HG03565 (cell line): ENCODE data around the gene POP7.
A peak's percentile ranks its signal among the peaks of the same experiment; 100 is the strongest.
"Not testable (repeated sequence)": the region's sequence is repeated elsewhere in the genome, so short reads cannot be mapped to it uniquely, and the experiment has no call there.

ENCODE experiments used
- ATAC-seq: cut with Tn5 transposase; IDR thresholded peaks from one replicate; pipeline ENCODE4 v1.9.1; 2021; ENCODE audit warnings: mild to moderate bottlenecking, moderate library complexity; ENCODE audit not compliant: unreplicated experiment

The POP7 gene

GRCh38 chr7:100691676-100692577 lies 14.0 kb upstream of the POP7 start:
- no peak for ATAC-seq

DNA sequence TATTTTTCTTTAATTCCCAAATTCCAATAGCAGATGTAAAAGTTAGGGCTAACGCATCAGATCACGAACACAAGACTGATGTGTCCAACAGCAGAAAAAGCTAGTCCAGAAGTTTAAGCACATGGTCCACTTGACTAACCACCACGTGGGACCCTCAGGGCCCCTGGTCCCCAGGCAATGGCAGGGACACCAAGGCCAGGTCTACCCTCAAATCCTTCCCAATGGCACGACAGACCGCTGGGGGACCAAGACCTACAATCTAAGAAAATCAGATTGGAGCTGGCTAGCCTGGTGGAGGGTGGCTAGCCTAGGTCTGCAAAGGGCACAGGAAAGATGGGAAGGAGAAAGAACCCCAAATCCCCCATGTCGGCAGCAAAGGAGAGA lies 13.4 kb upstream of the POP7 start:
- ATAC-seq = no peak

GRCh38 chr7:100693312-100694097 lies 12.4 kb upstream of the POP7 start:
- no peak for ATAC-seq

DNA sequence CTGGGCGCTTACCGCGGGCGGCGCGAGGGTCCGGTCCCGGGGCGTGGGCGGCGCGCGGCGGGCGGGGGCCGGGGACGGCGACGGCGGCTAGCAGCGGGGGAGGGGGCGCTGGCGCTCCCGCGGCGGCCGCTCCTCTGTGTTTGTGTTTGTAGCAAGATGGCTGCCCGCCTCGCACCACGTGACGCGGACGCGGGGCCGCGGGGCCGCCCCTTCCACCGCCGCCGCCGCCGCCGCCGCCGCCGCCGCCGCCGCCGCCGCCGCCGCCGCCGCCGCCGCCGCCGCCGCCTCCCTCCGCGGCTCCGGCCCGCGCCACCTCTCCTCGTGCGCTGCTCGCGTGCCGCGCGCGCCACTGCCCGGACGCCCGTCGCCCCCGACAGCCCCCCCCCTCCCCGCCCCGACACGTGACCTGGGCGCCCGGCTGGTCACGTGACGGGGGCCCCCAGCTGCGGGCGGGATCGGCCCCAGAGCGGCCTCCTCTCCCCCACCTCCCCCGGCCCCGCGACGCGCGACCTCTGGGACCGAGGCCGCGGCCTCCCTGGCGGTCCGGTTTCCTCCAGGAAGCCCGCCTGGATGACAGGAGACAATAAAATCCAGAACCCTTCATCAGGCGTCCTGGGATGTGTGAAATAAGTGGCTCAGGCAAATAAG lies 11.7 kb upstream of the POP7 start, which contains the start of gene GIGYF1:
Gene GIGYF1, minus strand, starts transcription at position 153 of the 648 bp plus-strand sequence. CDS start 6,012 bp downstream, outside the sequence.
- no peak for ATAC-seq

DNA sequence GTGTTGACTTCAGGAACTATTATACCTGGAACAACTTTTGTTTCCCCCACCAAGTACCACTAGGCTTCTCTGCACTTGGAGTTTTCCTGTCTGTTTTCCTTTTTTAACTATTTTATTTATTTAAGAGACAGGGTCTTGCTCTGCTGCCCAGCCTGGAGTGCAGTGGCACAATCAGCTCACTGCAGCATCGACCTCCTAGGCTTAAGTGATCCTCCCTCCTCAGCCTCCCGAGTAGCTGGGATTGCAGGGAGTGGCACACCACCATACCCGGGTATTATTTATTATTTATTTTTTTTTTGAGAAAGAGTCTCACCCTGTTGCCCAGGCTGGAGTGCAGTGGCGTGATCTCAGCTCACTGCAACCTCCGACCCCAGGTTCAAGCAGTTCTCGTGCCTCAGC lies 9.8 kb upstream of the POP7 start:
- no peak for ATAC-seq

DNA sequence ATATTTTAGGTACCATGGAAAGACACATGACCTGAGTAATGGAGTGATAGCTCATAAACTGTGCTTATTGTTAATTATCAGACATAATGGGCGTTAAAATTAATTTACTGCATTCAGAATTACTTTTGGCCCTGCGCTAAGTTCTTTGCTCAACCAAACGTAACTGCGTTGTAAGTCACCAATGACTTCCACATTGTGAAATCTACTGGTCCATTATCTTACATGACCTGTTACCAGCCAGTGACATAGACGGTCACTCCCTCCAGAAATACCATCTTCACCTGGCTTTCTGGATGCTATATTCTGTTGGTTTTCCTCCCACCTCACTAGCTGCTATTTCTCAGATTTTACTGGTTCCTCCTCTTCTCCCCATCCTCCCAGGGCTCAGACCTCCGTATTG lies 6.9 kb upstream of the POP7 start:
- no peak for ATAC-seq

DNA sequence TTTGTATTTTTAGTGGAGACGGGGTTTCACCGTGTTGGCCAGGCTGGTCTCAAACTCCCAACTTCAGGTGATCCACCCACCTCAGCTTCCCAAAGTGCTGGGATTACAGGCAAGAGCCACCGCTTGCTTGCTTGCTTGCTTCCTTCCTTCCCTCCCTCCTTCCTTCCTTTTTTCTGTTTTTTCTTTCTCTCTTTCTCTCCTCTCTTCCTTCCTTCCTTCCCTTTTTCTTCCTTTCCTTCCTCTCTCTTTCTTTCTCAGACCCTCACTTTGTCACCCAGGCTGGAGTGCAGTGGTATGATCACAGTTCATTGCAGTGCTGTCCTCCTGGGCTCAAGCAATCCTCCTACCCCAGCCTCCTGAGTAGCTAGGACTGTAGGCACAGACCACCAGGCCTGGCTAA lies 4.8 kb upstream of the POP7 start:
- ATAC-seq = not testable (repeated sequence)

GRCh38 chr7:100705320-100705752 lies 585 bp upstream of the POP7 start:
- ATAC-seq = peak; percentile 42

GRCh38 chr7:100706672-100707311 lies 871 bp downstream of the POP7 start:
- no peak for ATAC-seq

GRCh38 chr7:100708395-100708794 lies 2.5 kb downstream of the POP7 start:
- no peak for ATAC-seq

GRCh38 chr7:100710452-100710851 lies 4.5 kb downstream of the POP7 start:
- ATAC-seq = no peak

- ATAC-seq = no peak
Measured at GRCh38 chr7:100711369-100711768, 5.4 kb downstream of the POP7 start.

DNA sequence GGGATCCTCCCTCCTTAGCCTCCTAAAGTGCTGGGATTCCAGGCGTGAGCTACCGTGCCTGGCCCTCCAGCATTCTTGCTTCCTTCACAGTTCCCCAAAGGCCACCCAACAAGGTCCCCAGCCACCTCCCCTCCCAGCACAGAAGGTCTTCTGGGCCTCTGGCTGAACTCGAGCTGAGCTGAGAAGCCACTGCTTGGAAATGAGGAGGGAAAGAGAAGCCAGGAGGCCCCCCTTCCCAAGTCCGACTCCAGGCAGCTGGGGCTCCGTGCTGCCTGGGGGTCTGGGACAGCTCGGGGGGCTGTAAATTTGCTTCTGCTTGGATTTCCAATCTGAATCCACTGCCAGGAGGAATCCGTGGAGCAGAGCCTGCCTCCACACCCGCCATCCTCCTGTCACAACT lies 8.8 kb downstream of the POP7 start:
- no peak for ATAC-seq

- not testable (repeated sequence) for ATAC-seq
Measured at GRCh38 chr7:100717073-100717472, 11.2 kb downstream of the POP7 start.

- no peak for ATAC-seq
Measured at GRCh38 chr7:100719523-100720278, 13.8 kb downstream of the POP7 start.

DNA sequence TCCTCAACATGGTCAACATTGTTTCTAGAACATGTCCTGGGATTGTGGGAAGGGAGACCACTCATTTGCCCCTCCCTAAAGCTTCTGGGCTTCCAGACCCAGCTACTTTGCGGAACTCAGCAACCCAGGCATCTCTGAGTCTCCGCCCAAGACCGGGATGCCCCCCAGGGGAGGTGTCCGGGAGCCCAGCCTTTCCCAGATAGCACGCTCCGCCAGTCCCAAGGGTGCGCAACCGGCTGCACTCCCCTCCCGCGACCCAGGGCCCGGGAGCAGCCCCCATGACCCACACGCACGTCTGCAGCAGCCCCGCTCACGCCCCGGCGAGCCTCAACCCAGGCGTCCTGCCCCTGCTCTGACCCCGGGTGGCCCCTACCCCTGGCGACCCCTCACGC lies 14.4 kb downstream of the POP7 start, which contains the start of gene EPO:
Gene EPO, plus strand, starts transcription at position 190 of the 392 bp plus-strand sequence. CDS start 513 bp downstream, outside the sequence.
- no peak for ATAC-seq

GRCh38 chr7:100720671-100721504 lies 15.0 kb downstream of the POP7 start:
- no peak for ATAC-seq

DNA sequence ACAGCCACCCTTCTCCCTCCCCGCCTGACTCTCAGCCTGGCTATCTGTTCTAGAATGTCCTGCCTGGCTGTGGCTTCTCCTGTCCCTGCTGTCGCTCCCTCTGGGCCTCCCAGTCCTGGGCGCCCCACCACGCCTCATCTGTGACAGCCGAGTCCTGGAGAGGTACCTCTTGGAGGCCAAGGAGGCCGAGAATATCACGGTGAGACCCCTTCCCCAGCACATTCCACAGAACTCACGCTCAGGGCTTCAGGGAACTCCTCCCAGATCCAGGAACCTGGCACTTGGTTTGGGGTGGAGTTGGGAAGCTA lies 15.5 kb downstream of the POP7 start:
- ATAC-seq = no peak

DNA sequence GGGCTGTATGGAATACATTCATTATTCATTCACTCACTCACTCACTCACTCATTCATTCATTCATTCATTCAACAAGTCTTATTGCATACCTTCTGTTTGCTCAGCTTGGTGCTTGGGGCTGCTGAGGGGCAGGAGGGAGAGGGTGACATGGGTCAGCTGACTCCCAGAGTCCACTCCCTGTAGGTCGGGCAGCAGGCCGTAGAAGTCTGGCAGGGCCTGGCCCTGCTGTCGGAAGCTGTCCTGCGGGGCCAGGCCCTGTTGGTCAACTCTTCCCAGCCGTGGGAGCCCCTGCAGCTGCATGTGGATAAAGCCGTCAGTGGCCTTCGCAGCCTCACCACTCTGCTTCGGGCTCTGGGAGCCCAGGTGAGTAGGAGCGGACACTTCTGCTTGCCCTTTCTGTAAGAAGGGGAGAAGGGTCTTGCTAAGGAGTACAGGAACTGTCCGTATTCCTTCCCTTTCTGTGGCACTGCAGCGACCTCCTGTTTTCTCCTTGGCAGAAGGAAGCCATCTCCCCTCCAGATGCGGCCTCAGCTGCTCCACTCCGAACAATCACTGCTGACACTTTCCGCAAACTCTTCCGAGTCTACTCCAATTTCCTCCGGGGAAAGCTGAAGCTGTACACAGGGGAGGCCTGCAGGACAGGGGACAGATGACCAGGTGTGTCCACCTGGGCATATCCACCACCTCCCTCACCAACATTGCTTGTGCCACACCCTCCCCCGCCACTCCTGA lies 16.7 kb downstream of the POP7 start:
- ATAC-seq = no peak
